ENCODE results near the gene CFAP46.
"Not testable (repeated sequence)": the region's sequence is repeated elsewhere in the genome, so short reads cannot be mapped to it uniquely, and the experiment has no call there.

The CFAP46 gene

GRCh38 chr10:132979491-132980425 is 37.4 kb upstream of the CFAP46 start:
- no peak for DNase-seq (ENCODE audit: low read depth)

GRCh38 chr10:132978542-132978941 is 36.2 kb upstream of the CFAP46 start:
- no peak for DNase-seq (ENCODE audit: low read depth)

GRCh38 chr10:132977807-132978206 is 35.4 kb upstream of the CFAP46 start:
- DNase-seq (ENCODE audit: low read depth): no peak

DNA sequence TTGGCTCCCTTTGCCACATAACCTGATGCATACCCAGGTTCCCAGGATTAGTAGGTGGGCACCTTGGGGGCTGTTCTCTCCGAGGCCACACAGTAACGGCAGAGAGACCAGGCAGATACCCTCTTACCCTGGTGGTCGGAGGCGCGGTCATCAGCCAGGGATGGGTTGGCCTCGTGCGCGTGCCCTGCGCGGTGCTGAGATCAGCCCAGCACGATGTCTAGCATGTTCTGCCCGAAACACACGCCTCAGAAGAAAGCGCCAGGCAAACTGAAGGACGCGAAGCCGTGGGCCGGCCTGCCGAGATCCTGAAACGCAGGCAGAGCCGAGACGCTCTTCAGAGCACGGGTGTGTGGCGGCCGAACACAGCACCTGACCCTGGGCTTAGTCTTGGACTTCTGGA is 34.7 kb upstream of the CFAP46 start:
- no peak for DNase-seq (ENCODE audit: low read depth)

GRCh38 chr10:132975831-132976682 is 33.7 kb upstream of the CFAP46 start:
- DNase-seq (ENCODE audit: low read depth): no peak

DNA sequence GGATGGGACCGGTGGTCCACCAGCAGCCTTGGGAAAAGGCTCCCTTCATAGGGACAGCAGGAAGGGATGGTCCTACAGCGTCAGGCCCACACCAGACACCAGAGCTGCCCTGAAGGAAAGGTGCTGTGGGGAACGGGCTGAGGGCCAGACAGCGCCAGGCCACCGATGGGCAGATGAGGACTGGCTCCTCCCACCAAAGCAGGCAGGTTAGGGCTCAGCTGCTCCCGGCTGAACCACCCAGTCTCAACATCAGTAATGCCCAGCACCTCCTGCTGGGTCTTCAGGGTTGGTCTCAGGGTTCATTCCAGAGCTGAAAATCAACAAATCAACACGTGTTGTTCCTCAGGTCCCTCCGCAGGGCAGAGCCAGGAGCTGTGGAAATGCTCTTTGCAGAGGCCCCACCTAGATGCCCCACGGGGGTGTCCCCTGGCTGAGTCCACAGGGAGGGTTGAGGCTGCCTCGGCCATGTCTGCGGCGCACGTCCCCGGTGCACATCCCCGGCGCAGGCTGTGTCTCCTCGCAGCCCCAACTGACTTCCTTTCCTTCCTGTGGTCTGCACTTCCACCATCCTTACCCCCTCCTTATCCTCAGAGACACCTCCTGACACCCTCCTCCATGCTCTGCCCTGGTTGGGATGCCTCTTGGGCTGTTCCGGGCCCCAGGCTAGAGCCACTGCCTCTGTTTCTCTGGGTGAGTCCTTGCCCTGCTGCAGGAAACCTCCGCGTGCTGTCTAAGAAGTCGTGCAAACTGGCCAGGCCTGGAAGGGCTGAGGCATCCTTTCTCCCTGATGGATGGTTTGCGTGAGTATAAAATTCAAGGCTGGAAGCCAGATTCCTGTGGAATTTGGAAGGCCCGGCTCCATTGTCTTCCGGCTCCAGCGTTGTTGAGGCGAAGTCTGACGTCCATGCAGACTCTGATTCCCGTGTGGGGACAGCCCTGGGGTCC is 32.8 kb upstream of the CFAP46 start:
- no peak for DNase-seq (ENCODE audit: low read depth)

- no peak for DNase-seq (ENCODE audit: low read depth)
Measured at GRCh38 chr10:132974249-132974796, 32.0 kb upstream of the CFAP46 start.

DNA sequence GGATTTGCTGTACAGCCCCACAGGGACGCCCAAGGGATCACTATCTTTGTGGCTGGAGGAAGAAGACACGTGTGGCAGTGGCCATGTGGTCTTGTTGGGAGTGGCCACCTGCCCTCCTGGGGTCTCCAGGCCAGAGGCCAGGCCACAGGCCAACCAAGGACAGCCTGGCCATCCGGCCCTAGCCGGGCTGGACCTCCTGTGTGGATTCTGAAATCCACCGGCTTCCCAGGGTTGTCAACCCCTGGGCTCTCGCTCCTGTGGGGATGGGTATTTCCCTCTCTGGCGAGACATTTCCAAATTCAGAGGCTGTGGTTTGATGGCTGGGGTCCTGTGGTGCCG is 31.5 kb upstream of the CFAP46 start:
- no peak for DNase-seq (ENCODE audit: low read depth)

- DNase-seq (ENCODE audit: low read depth): no peak
Measured at GRCh38 chr10:132972986-132973902, 30.9 kb upstream of the CFAP46 start.

- no peak for DNase-seq (ENCODE audit: low read depth)
Measured at GRCh38 chr10:132972149-132972985, 30.0 kb upstream of the CFAP46 start.

GRCh38 chr10:132971448-132972148 is 29.2 kb upstream of the CFAP46 start:
- DNase-seq (ENCODE audit: low read depth): no peak

GRCh38 chr10:132970641-132971438 is 28.5 kb upstream of the CFAP46 start:
- DNase-seq (ENCODE audit: low read depth): no peak

- no peak for DNase-seq (ENCODE audit: low read depth)
Measured at GRCh38 chr10:132967540-132967939, 25.2 kb upstream of the CFAP46 start.

DNA sequence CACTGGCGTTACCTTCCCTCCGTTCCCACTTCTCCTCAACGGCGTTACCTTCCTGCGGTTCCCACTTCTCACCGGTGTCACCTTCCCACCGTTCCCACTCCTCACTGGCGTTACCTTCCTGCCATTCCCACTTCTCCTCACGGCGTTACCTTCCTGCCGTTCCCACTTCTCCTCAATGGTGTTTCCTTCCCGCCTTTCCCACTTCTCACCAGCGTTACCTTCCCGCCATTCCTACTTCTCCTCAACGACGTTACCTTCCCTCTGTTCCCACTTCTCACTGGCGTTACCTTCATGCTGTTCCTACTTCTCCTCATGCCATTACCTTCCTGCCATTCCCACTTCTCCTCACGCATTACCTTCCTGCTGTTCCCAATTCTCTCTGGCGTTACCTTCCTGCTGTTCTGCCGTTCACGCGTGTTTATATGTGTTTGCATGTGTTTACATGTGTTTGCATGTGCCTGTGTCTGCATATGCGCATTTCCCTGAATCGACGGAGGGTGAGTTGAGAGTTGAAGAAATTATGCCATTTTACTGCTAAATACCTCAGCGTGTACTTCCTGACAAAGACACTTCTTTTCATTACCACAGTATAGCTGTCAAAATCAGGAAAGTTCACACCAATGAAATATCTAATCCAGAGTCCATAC is 23.2 kb upstream of the CFAP46 start:
- no peak for DNase-seq (ENCODE audit: low read depth)

- not testable (repeated sequence) for DNase-seq (ENCODE audit: low read depth)
Measured at GRCh38 chr10:132964707-132965410, 22.5 kb upstream of the CFAP46 start.

GRCh38 chr10:132964231-132964630 is 21.9 kb upstream of the CFAP46 start:
- DNase-seq (ENCODE audit: low read depth): no peak

DNA sequence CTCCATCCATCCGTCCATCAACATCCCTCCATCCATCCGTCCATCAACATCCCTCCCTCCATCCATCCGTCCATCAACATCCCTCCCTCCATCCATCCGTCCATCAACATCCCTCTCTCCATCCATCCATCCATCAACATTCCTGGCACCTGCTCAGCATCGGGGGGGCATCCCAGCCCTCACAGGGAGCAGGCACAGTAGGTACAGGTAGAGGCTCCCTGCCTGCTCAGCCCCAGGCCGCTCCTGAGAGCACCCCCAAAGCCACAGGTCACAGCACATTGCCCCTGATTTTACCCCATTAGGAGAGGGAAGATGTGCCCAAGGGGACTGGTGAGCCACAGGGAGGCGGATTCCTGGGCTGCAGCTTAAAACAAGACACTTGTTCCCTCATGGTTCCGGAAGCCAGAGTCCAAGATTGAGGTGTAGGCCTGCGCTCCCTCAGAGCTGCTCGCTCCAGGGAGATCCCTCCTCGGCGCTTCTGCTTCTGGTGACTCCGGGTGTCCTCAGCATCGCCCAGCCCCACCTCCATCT is 21.1 kb upstream of the CFAP46 start:
- DNase-seq (ENCODE audit: low read depth): no peak

Data from T-helper 22 cell (primary cell).